K562 (cell line): ENCODE data around the gene BBOX1. TPM values are rescaled to one million over a fixed set of nuclear protein-coding genes. Genes with fewer than 3 reads are reported as not detected.
A peak's percentile ranks its signal among the peaks of the same experiment; 100 is the strongest.
"Not testable (repeated sequence)": the region's sequence is repeated elsewhere in the genome, so short reads cannot be mapped to it uniquely, and the experiment has no call there.

Source experiments
- ATAC-seq: fragments of 200-7000 bp; cut with Tn5 transposase; 3 replicates; pipeline ENCODE4 v1.9.1; 2020; ENCODE audit warnings: moderate library complexity
- BruUV-seq: library from RNA; stranded (reverse); fragments of 400-500 nt; replicated peaks from 2 replicates; lab custom pipeline; 2021; lab: Mats Ljungman, UMichigan
- CTCF ChIA-PET: fragments of 300-600 bp; formaldehyde crosslinking; extraction: SDS; loops from one replicate; lab custom pipeline; 2021; ENCODE audit warnings: low intra/inter-chr PET ratio; lab: Yijun Ruan, JAX
- POLR2A ChIA-PET: fragments of 300-600, 350-650 bp; sonication (Branson Sonifier 250); formaldehyde crosslinking; extraction: SDS; loops from one replicate; lab custom pipeline; 2021; ENCODE audit warnings: antibody characterized with exemption, inconsistent platforms; lab: Yijun Ruan, JAX
- DNase-seq, 4 experiments: peaks; one replicate each; pipeline versions ENCODE4 v3.0.0 to v3.0.0-alpha.2; 2011 to 2018; ENCODE audit warnings: low spot score in 3 of 4, mixed read lengths in 3 of 4; ENCODE audit errors: extremely low read depth in 1 of 4
- FAIRE-seq: peaks from 2 replicates; lab custom pipeline; 2011; peaks lifted over from hg19 to GRCh38; lab: Jason Lieb, UNC
- H2AFZ ChIP-seq: 2 replicates; pipeline ENCODE4 v1.6.0; 2011; ENCODE audit warnings: low read depth, low read length, control low read depth, inconsistent platforms
- H3K27ac ChIP-seq: fragments of 200-600 bp; 3 replicates; pipeline ENCODE4 v1.8.0; 2011; ENCODE audit warnings: low read depth, mild to moderate bottlenecking, control low read depth, inconsistent platforms, low read length, moderate library complexity, mixed read lengths; ENCODE audit errors: extremely low read depth
- H3K27me3 ChIP-seq, 2 experiments: fragments of 300-600 bp in 1 of 2; 2 replicates in 1 of 2; 3 replicates in 1 of 2; pipeline versions ENCODE4 v1.6.0 to v1.8.0; 2011; ENCODE audit warnings: inconsistent platforms in 2 of 2, low read length in 2 of 2, mild to moderate bottlenecking in 1 of 2, mixed read lengths in 1 of 2, moderate library complexity in 1 of 2; ENCODE audit not compliant: control insufficient read depth in 2 of 2, insufficient read depth in 2 of 2
- H3K36me3 ChIP-seq: fragments of 300-600 bp; 3 replicates; pipeline ENCODE4 v1.8.0; 2011; ENCODE audit warnings: mild to moderate bottlenecking, low read length, inconsistent platforms; ENCODE audit not compliant: control insufficient read depth, insufficient read depth
- H3K4me1 ChIP-seq, 2 experiments: fragments of 200-600 bp in 1 of 2; replicated peaks in 1 of 2; 2 replicates in 1 of 2; 3 replicates in 1 of 2; pipeline versions ENCODE4 v1.5.1 to v1.8.0; 2011; ENCODE audit warnings: inconsistent platforms in 2 of 2, low read length in 2 of 2, mild to moderate bottlenecking in 1 of 2, mixed read lengths in 1 of 2, moderate library complexity in 1 of 2; ENCODE audit not compliant: control insufficient read depth in 2 of 2, insufficient read depth in 2 of 2
- H3K4me2 ChIP-seq: 2 replicates; pipeline ENCODE4 v1.6.1; 2011; ENCODE audit warnings: low read length, control low read depth, inconsistent platforms, mixed read lengths; ENCODE audit not compliant: insufficient read depth
- H3K4me3 ChIP-seq: fragments of 200-600 bp; sonication (generic), shearing (Covaris generic); 2 replicates; pipeline ENCODE4 v1.5.1; 2016; ENCODE audit warnings: control low read depth, inconsistent platforms
- H3K79me2 ChIP-seq: fragments of 200-600 bp; 3 replicates; pipeline ENCODE4 v1.8.0; 2011; ENCODE audit warnings: low read length, inconsistent platforms; ENCODE audit not compliant: control insufficient read depth, insufficient read depth
- H3K9ac ChIP-seq, 2 experiments: 2 replicates each; pipeline versions ENCODE4 v1.6.0 to v1.6.1; 2011; ENCODE audit warnings: low read depth in 2 of 2, low read length in 2 of 2, control low read depth in 1 of 2, inconsistent platforms in 1 of 2, mild to moderate bottlenecking in 1 of 2, mixed read lengths in 1 of 2; ENCODE audit not compliant: insufficient read depth in 1 of 2
- H3K9me1 ChIP-seq: one replicate; pipeline ENCODE4 v1.6.0; 2011; ENCODE audit warnings: inconsistent platforms, mild to moderate bottlenecking, low read length, moderate library complexity; ENCODE audit not compliant: control insufficient read depth, insufficient read depth
- H3K9me3 ChIP-seq: replicated peaks from 2 replicates; pipeline ENCODE4 v1.5.1; 2011; ENCODE audit warnings: low read depth, low read length, inconsistent platforms; ENCODE audit not compliant: control insufficient read depth, insufficient read depth
- H4K20me1 ChIP-seq: replicated peaks from 2 replicates; pipeline ENCODE4 v1.6.1; 2011; ENCODE audit warnings: low read length, inconsistent platforms, mixed read lengths; ENCODE audit not compliant: control insufficient read depth, insufficient read depth
- NFIC ChIP-seq: fragments of 450-650 bp; IDR thresholded peaks from 2 replicates; pipeline ENCODE4 v1.6.1; 2017; ENCODE audit warnings: mild to moderate bottlenecking, inconsistent platforms
- WGBS: fragments of 100-300 bp; shearing (Covaris generic); methylation state at CpG from one replicate; pipeline ENCODE4 v1.1.6; 2016; ENCODE audit warnings: low coverage, mixed read lengths; ENCODE audit not compliant: insufficient coverage; ENCODE audit errors: missing lambda C conversion rate; 5-methylcytosine and 5-hydroxymethylcytosine counted together
- in situ Hi-C: fragments of 300-500 bp; cut with MboI; formaldehyde crosslinking; loops from 4 replicates; pipeline ENCODE4 v1.15.0; 2018; ENCODE audit warnings: inconsistent platforms, mixed read lengths
- intact Hi-C: fragments of 100-400 bp; cut with micrococcal nuclease; formaldehyde crosslinking; loops from 2 replicates; pipeline ENCODE4 v1.14.2; 2022
- polyA plus RNA-seq, 8 experiments: library from polyadenylated mRNA; depleted of rRNA in 4 of 8; stranded (reverse) in 5 of 8; unstranded in 3 of 8; fragments of >200 nt; fragmentation: Nextera tagmentation in 2 of 8; fragmentation: Illumina TruSeq in 1 of 8; extraction: Ambion mirVana in 2 of 8; extraction: Trizol in 1 of 8; gene quantifications; 2 replicates each; pipeline versions ENCODE4 v1.2.1 to v1.2.3, GENCODE V29; 2011 to 2014; ENCODE audit warnings: inconsistent platforms in 1 of 8, missing spikeins in 1 of 8
- total RNA-seq, 7 experiments: library from RNA; depleted of rRNA in 6 of 7; stranded (reverse); fragments of >200 nt in 6 of 7; fragmentation: Illumina TruSeq in 2 of 7; extraction: Trizol in 2 of 7; gene quantifications; 2 replicates each; pipeline versions ENCODE4 v1.2.1 to v1.2.3, GENCODE V29; 2011 to 2021; ENCODE audit warnings: low replicate concordance in 1 of 7

Gene BBOX1
- total and polyA plus RNA-seq, 9 of the 15 experiments (the other 6 are each of a cell fraction or from before 2014, with no cell fraction given) = not detected

GRCh38 chr11:27175562-27175961 lies 134.9 kb downstream of the BBOX1 start:
- WGBS = 6% methylated on average over 2 of the region's 4 CpGs
- H4K20me1 ChIP-seq, intact Hi-C loops: not testable (repeated sequence)
- peak; percentile 60 for TF ChIP-seq NFIC
- TF ChIP-seq, all 486 proteins: peak for 1; not testable (repeated sequence) for 485
- H3K4me1 ChIP-seq, ATAC-seq, H3K9me3 ChIP-seq, H3K79me2 ChIP-seq, H2AFZ ChIP-seq, POLR2A ChIA-PET, BruUV-seq, H3K9ac ChIP-seq, H3K36me3 ChIP-seq, in situ Hi-C loops, CTCF ChIA-PET, FAIRE-seq, H3K27ac ChIP-seq, H3K4me3 ChIP-seq, H3K4me2 ChIP-seq, H3K27me3 ChIP-seq, DNase-seq, H3K9me1 ChIP-seq: not testable (repeated sequence)

Other genes starting within 250 kb of the BBOX1 start
- gene FIBIN, start 46.7 kb upstream of the BBOX1 start, total RNA-seq (2014; rRNA removed) = not detected in 2 replicates
- not detected in 2 replicates for gene FIBIN, start 46.7 kb upstream of the BBOX1 start, total RNA-seq (2014; rRNA removed; fragmentation: Illumina TruSeq; extraction: Trizol)
- gene FIBIN, start 46.7 kb upstream of the BBOX1 start, total RNA-seq (2015; rRNA removed; fragmentation: Illumina TruSeq; extraction: Trizol) = not detected in 2 replicates
- not detected in 2 replicates for gene FIBIN, start 46.7 kb upstream of the BBOX1 start, total RNA-seq (2021)
- not detected in 2 replicates for gene FIBIN, start 46.7 kb upstream of the BBOX1 start, polyA plus RNA-seq (2011; rRNA removed)
- gene FIBIN, start 46.7 kb upstream of the BBOX1 start, polyA plus RNA-seq (2014; fragmentation: Illumina TruSeq; extraction: Trizol) = not detected in 2 replicates
- gene FIBIN, start 46.7 kb upstream of the BBOX1 start, polyA plus RNA-seq (2014; fragmentation: Nextera tagmentation; extraction: Ambion mirVana) = not detected
- not detected in 2 replicates for gene FIBIN, start 46.7 kb upstream of the BBOX1 start, polyA plus RNA-seq (2014; rRNA removed)